ENCODE results near the gene CTCFL.
"Not testable (repeated sequence)": the region's sequence is repeated elsewhere in the genome, so short reads cannot be mapped to it uniquely, and the experiment has no call there.

Gene CTCFL

DNA sequence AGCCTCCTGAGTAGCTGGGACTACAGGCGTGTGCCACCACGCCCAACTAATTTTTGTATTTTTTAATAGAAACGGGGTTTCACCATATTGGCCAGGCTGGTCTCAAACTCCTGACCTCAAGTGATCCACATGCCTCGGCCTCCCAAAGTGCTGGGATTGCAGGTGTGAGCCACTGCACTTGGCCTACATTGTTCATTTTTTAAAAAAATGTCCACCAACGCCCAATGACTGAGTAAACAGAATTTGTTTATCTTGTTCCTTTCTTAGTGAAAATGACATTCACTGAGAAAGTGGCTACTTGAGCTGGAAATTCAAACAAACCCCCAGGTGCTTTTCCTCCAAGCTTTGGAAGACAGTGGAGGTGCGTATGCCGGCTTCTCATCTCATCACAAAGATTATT is 13.2 kb downstream of the CTCFL start:
- peaks cover 17% of the 10 kb centered on the region for H3K4me1 ChIP-seq (ENCODE audit: insufficient read depth, low read length)
- H3K9me3 ChIP-seq (ENCODE audit: control insufficient read depth, insufficient read depth, low read length); H3K36me3 ChIP-seq (ENCODE audit: insufficient read depth, low read length); H3K9ac ChIP-seq (ENCODE audit: low read depth, low read length): not testable (repeated sequence)

DNA sequence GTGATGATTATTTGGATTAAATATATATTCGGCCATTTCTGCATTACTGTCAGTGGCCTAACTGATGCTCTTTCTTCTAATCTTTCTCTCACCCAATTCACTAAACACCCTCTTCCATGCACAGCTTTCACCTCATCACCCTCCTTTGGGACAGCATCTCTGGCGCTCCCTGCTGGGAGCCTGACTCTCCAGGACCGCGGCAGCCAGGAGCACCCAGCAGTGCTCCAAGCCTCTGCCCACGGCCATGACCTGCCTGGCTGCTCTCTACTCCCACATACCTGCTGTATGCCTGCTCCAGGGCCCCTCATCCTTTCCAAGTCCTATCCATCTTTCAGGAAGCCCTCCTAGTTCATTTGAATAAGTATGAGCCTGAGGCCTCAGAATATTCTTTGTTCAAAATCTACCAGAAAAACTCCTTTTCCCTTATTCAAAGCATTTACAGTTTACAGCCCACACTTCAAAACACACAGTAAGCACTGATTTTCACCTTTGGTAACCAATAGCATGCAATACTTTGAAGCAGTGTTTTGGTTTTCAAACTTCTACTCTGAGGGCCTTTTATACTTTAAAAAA is 15.2 kb downstream of the CTCFL start:
- Histone ChIP-seq H3K9me3 (ENCODE audit: control insufficient read depth, insufficient read depth, low read length) (no peaks in the 10 kb centered on the region), H3K36me3 (ENCODE audit: insufficient read depth, low read length) (no peaks in the 10 kb centered on the region), H3K9ac (ENCODE audit: low read depth, low read length) (no peak overlapping the region), H3K4me1 (ENCODE audit: insufficient read depth, low read length) (peaks cover 16% of the 10 kb centered on the region)

GRCh38 chr20:57508831-57509230 is 16.1 kb downstream of the CTCFL start:
- H3K4me1 ChIP-seq (ENCODE audit: insufficient read depth, low read length) = peaks cover 9% of the 10 kb centered on the region
- H3K9me3 ChIP-seq (ENCODE audit: control insufficient read depth, insufficient read depth, low read length) = no peaks in the 10 kb centered on the region
- no peaks in the 10 kb centered on the region for H3K36me3 ChIP-seq (ENCODE audit: insufficient read depth, low read length)
- no peak overlapping the region for H3K9ac ChIP-seq (ENCODE audit: low read depth, low read length)

- no peak overlapping the region for H3K9ac ChIP-seq (ENCODE audit: low read depth, low read length)
- no peaks in the 10 kb centered on the region for H3K9me3 ChIP-seq (ENCODE audit: control insufficient read depth, insufficient read depth, low read length)
- peaks cover 8% of the 10 kb centered on the region for H3K4me1 ChIP-seq (ENCODE audit: insufficient read depth, low read length)
- no peaks in the 10 kb centered on the region for H3K36me3 ChIP-seq (ENCODE audit: insufficient read depth, low read length)
Observed at GRCh38 chr20:57508381-57508780, 16.6 kb downstream of the CTCFL start.

- Histone ChIP-seq H3K4me1 (ENCODE audit: insufficient read depth, low read length) (peaks cover 6% of the 10 kb centered on the region), H3K9me3 (ENCODE audit: control insufficient read depth, insufficient read depth, low read length) (no peaks in the 10 kb centered on the region), H3K36me3 (ENCODE audit: insufficient read depth, low read length) (no peaks in the 10 kb centered on the region), H3K9ac (ENCODE audit: low read depth, low read length) (no peak overlapping the region)
Observed at GRCh38 chr20:57507477-57507876, 17.5 kb downstream of the CTCFL start.

DNA sequence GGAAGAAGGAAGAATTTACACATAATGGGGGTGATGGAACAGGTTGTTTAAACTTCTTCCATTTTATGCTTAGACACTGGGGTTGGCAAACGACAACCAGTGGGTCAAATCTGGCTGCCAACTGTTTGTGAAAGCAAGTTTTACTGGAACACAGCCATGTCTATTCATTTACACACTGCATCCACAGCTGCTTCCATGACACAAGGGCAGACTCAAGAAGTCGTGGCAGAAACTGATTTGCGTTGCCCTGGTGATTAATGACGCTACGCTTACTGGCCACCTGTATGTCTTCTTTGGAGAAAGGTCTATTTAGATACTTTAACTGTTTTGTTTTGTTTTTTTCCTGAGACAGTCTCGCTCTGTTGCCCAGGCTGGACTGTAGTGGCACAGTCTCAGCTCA is 19.0 kb downstream of the CTCFL start:
- Histone ChIP-seq H3K9ac (ENCODE audit: low read depth, low read length) (no peak overlapping the region), H3K9me3 (ENCODE audit: control insufficient read depth, insufficient read depth, low read length) (no peaks in the 10 kb centered on the region), H3K36me3 (ENCODE audit: insufficient read depth, low read length) (no peaks in the 10 kb centered on the region), H3K4me1 (ENCODE audit: insufficient read depth, low read length) (0 out of 2 replicates have a peak, but pooled peaks cover 2% of the 10 kb centered on the region)

DNA sequence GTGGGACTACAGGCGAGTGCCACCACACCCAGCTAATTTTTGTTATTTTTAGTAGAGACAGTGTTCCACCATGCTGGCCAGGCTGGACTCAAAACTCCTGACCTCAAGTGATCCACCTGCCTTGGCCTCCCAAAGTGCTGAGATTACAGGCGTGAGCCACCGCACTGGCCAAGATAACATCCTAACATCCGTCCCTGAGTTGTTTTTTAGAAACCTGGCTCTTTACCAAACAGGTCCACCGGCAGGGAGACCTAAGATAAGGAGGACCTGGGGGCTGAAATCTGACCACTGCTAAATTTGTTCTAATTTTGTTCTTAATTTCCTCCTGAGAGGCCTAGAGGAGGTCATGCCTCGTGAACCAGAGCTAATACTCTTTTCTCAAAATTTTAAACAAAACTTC is 20.5 kb downstream of the CTCFL start:
- Histone ChIP-seq H3K4me1 (ENCODE audit: insufficient read depth, low read length) (peaks cover 2% of the 10 kb centered on the region; the same call in 1 of the 2 replicates), H3K9ac (ENCODE audit: low read depth, low read length) (no peak overlapping the region), H3K9me3 (ENCODE audit: control insufficient read depth, insufficient read depth, low read length) (no peaks in the 10 kb centered on the region), H3K36me3 (ENCODE audit: insufficient read depth, low read length) (no peaks in the 10 kb centered on the region)

GRCh38 chr20:57503035-57503658 is 21.8 kb downstream of the CTCFL start:
- Histone ChIP-seq H3K9me3 (ENCODE audit: control insufficient read depth, insufficient read depth, low read length) (no peaks in the 10 kb centered on the region), H3K9ac (ENCODE audit: low read depth, low read length) (no peak overlapping the region), H3K4me1 (ENCODE audit: insufficient read depth, low read length) (peaks cover 11% of the 10 kb centered on the region; the same call in 1 of the 2 replicates), H3K36me3 (ENCODE audit: insufficient read depth, low read length) (no peaks in the 10 kb centered on the region)

DNA sequence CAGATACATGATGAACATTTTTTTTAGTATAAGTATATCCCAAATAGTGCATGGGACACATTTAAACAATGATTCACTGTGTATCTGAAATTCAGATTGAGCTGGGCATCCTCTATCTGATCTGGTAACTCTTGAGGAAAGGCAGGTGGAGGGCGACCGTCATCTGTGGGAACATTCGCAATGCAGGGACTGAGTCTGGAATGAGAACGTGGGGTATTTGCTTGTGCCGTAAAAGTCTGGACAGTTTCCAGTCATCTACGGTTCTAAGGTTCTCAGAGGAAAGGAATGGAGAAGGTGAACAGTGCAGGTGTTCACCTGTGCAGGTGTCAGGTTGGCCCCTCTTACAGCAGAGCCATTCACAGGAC is 22.6 kb downstream of the CTCFL start:
- Histone ChIP-seq H3K9ac (ENCODE audit: low read depth, low read length) (no peak overlapping the region), H3K4me1 (ENCODE audit: insufficient read depth, low read length) (peaks cover 11% of the 10 kb centered on the region; the same call in 1 of the 2 replicates), H3K36me3 (ENCODE audit: insufficient read depth, low read length) (no peaks in the 10 kb centered on the region), H3K9me3 (ENCODE audit: control insufficient read depth, insufficient read depth, low read length) (no peaks in the 10 kb centered on the region)

DNA sequence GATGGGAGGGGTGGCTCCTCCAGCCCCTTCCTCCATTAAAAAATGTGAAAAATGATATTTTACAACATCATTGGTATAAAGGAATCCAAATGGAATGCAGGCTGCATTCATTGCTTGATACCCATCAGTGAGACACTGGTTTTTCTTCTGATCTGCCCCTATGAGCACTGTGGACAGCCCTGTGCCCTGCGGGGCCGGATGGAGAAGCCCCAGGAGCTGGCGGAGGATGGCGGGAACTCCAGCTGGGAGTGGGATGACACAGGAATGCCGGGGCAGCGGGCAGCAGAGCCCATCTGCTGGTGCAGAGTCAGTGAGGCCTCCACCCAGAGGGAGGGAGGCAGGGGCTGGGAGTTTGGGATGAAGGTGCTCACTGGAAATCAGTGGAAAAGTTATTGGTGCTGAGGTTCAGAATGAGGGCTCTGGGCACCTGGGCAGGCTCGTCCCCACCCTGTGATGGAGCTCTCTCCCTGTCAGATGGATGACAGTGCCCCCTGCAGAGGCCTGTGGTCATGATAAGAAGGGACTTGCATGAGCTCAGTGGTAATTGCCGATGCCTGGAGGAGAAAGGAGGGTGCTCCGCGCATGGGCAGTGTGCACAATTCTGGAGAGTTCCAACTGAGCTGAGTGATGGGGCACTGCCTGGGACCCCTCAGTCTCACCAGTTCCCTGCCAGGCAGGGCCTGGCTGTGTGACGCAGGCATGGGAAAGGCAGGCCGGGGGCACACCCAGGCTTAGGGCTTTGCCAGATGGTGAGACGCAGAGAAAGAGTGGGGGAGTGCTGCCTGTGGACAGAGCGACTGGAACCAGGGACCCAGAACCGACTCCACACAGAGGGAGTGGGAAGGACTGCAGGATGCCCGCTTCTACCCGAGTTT is 23.2 kb downstream of the CTCFL start:
- Histone ChIP-seq H3K9ac (ENCODE audit: low read depth, low read length) (no peak overlapping the region), H3K36me3 (ENCODE audit: insufficient read depth, low read length) (no peaks in the 10 kb centered on the region), H3K4me1 (ENCODE audit: insufficient read depth, low read length) (peaks cover 11% of the 10 kb centered on the region; the same call in 1 of the 2 replicates), H3K9me3 (ENCODE audit: control insufficient read depth, insufficient read depth, low read length) (no peaks in the 10 kb centered on the region)

DNA sequence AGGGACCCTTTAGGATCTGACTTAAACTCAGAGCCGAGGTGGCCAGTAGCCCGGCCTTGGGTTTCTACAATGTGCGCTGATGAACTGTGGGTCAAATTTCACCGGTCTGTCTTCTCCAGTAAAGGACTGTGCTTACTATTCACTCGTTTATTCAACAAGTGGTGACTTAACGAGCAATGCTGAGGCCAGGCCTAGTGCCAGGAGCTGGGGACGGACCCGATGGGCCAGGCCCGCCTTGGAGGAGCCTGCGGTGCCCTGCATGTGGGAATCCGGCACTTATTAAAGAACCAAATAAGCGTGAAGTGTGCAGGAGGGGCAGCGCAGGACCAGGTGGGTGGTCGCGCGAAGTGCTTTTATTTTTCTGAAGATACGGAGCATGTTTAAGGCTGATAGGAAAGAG is 24.0 kb downstream of the CTCFL start:
- peaks cover 11% of the 10 kb centered on the region; the same call in 1 of the 2 replicates for H3K4me1 ChIP-seq (ENCODE audit: insufficient read depth, low read length)
- no peaks in the 10 kb centered on the region for H3K36me3 ChIP-seq (ENCODE audit: insufficient read depth, low read length)
- H3K9me3 ChIP-seq (ENCODE audit: control insufficient read depth, insufficient read depth, low read length) = no peaks in the 10 kb centered on the region
- no peak overlapping the region for H3K9ac ChIP-seq (ENCODE audit: low read depth, low read length)

GRCh38 chr20:57500235-57500634 is 24.7 kb downstream of the CTCFL start:
- Histone ChIP-seq H3K9me3 (ENCODE audit: control insufficient read depth, insufficient read depth, low read length) (no peaks in the 10 kb centered on the region), H3K36me3 (ENCODE audit: insufficient read depth, low read length) (no peaks in the 10 kb centered on the region), H3K4me1 (ENCODE audit: insufficient read depth, low read length) (peaks cover 11% of the 10 kb centered on the region; the same call in 1 of the 2 replicates), H3K9ac (ENCODE audit: low read depth, low read length) (no peak overlapping the region)

- Histone ChIP-seq H3K36me3 (ENCODE audit: insufficient read depth, low read length) (no peaks in the 10 kb centered on the region), H3K9ac (ENCODE audit: low read depth, low read length) (no peak overlapping the region), H3K4me1 (ENCODE audit: insufficient read depth, low read length) (peaks cover 11% of the 10 kb centered on the region; the same call in 1 of the 2 replicates), H3K9me3 (ENCODE audit: control insufficient read depth, insufficient read depth, low read length) (no peaks in the 10 kb centered on the region)
Observed at GRCh38 chr20:57499676-57500075, 25.3 kb downstream of the CTCFL start.

DNA sequence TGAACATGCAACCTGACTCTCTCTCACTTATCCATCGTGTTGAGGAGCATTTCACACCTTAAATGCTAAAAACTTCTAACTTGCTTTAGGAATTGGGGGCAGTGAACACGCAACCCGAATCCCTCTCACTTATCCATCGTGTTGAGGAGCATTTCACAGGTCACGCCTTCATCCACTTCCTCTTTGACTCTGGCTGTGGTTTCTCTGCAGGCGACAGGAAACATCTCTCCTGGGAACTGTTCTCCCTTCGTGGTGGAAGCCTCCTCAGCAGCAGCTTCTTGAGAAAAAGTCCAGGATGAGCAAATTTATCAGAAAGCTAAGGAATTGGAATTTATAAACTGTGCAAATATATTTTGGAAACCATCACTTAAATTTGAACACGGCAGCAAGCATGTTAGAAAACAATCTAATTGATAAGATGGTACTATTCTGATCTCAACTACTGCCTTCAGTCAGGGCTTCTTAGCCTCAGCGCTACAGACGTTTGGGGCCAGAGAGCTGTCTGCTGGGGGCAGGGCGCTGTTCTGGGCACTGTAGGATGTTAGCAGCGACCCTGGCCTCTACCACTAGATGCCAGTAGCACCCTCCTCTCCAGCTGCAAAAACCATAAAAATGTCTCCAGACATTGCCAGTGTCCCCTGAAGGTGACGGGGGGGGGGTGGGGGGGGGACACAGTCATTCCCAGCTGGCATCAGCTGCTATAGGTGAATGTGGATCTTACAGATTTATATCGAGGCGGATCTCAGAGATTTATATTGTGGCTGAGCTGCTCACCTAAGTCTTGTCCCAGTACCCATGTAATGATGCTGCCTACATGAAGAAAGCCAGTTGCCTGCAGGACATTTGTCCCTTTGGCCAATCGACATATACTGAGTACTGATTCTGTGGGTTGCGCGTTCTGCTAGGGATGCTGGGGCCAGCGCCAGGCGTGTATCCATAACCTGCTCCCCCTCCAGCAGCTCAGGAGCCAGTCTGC is 26.2 kb downstream of the CTCFL start:
- H3K4me1 ChIP-seq (ENCODE audit: insufficient read depth, low read length) = peaks cover 11% of the 10 kb centered on the region; the same call in 1 of the 2 replicates
- H3K36me3 ChIP-seq (ENCODE audit: insufficient read depth, low read length) = no peaks in the 10 kb centered on the region
- H3K9ac ChIP-seq (ENCODE audit: low read depth, low read length) = no peak overlapping the region
- H3K9me3 ChIP-seq (ENCODE audit: control insufficient read depth, insufficient read depth, low read length) = no peaks in the 10 kb centered on the region

Measured in ES-I3 (cell line).